T-helper 2 cell treated with Interferon-gamma antibody and Interleukin-4, amounts not matched to agents 100 ng/mL and 5 ng/mL, for 36 hours (primary cell): Measurements from ENCODE around the gene GABRB3. TPM values are rescaled to one million over a fixed set of nuclear protein-coding genes. Genes with fewer than 3 reads are reported as not detected.
"Not testable (repeated sequence)": the region's sequence is repeated elsewhere in the genome, so short reads cannot be mapped to it uniquely, and the experiment has no call there.

Experiments
- intact Hi-C: fragments of 100-400 bp; cut with micrococcal nuclease; formaldehyde crosslinking; loops from one replicate; pipeline ENCODE4 v1.15.1; 2023
- total RNA-seq: library from RNA; stranded (reverse); gene quantifications from 2 replicates; pipeline ENCODE4 v1.2.3, GENCODE V29; 2022

GABRB3 gene
- total RNA-seq, 1 donor from 2014 or later = not detected

GRCh38 chr15:26736502-26737248, 36.2 kb downstream of the GABRB3 start:
- intact Hi-C loops = no loop called here

GRCh38 chr15:26731965-26732364, 40.9 kb downstream of the GABRB3 start:
- intact Hi-C loops = no loop called here

GRCh38 chr15:26729581-26729980, 43.3 kb downstream of the GABRB3 start:
- intact Hi-C loops = no loop called here

- intact Hi-C loops = no loop called here
Observed at GRCh38 chr15:26729030-26729429, 43.8 kb downstream of the GABRB3 start.

GRCh38 chr15:26724381-26725150, 48.3 kb downstream of the GABRB3 start:
- intact Hi-C loops = no loop called here

GRCh38 chr15:26722621-26723160, 50.2 kb downstream of the GABRB3 start:
- intact Hi-C loops = no loop called here

GRCh38 chr15:26721232-26721967, 51.5 kb downstream of the GABRB3 start:
- intact Hi-C loops = no loop called here

GRCh38 chr15:26720546-26720945, 52.3 kb downstream of the GABRB3 start:
- intact Hi-C loops = no loop called here

- intact Hi-C loops = not testable (repeated sequence)
Observed at GRCh38 chr15:26719866-26720265, 53.0 kb downstream of the GABRB3 start.

- intact Hi-C loops = no loop called here
Observed at GRCh38 chr15:26716069-26716468, 56.8 kb downstream of the GABRB3 start.

GRCh38 chr15:26713498-26713897, 59.4 kb downstream of the GABRB3 start:
- intact Hi-C loops = no loop called here

GRCh38 chr15:26712335-26712734, 60.5 kb downstream of the GABRB3 start:
- intact Hi-C loops = no loop called here

- intact Hi-C loops = no loop called here
Observed at GRCh38 chr15:26711445-26711844, 61.4 kb downstream of the GABRB3 start.

- intact Hi-C loops = no loop called here
Observed at GRCh38 chr15:26702381-26702780, 70.5 kb downstream of the GABRB3 start.

- intact Hi-C loops = no loop called here
Observed at GRCh38 chr15:26698555-26698954, 74.3 kb downstream of the GABRB3 start.

GRCh38 chr15:26697913-26698312, 75.0 kb downstream of the GABRB3 start:
- intact Hi-C loops = no loop called here

GRCh38 chr15:26691249-26691648, 81.6 kb downstream of the GABRB3 start:
- intact Hi-C loops = no loop called here

GRCh38 chr15:26690778-26691177, 82.1 kb downstream of the GABRB3 start:
- intact Hi-C loops = no loop called here

GRCh38 chr15:26689462-26689861, 83.4 kb downstream of the GABRB3 start:
- intact Hi-C loops = no loop called here

GRCh38 chr15:26686547-26687187, 86.2 kb downstream of the GABRB3 start:
- intact Hi-C loops = no loop called here

GRCh38 chr15:26682598-26683164, 90.2 kb downstream of the GABRB3 start:
- intact Hi-C loops = no loop called here
